Ammon's horn (tissue), 1 donor: Measurements from ENCODE around the gene ARL2.

Source experiments
- DNase-seq: peaks from one replicate; pipeline ENCODE4 v3.0.0-alpha.2; 2016; ENCODE audit warnings: low spot score

The ARL2 gene

GRCh38 chr11:65047581-65048422, 33.8 kb downstream of the ARL2 start:
- no peak for DNase-seq

- DNase-seq = no peak
These were observed 37.5 kb downstream of the ARL2 start for GRCh38 chr11:65051398-65051858.

- DNase-seq = no peak
These were observed 40.0 kb downstream of the ARL2 start for GRCh38 chr11:65053827-65054508.

- DNase-seq = no peak
These were observed 41.6 kb downstream of the ARL2 start for GRCh38 chr11:65055538-65055937.

GRCh38 chr11:65056999-65057398, 43.0 kb downstream of the ARL2 start:
- no peak for DNase-seq

GRCh38 chr11:65057526-65057925, 43.6 kb downstream of the ARL2 start:
- no peak for DNase-seq

GRCh38 chr11:65058012-65058411, 44.1 kb downstream of the ARL2 start:
- DNase-seq = no peak

- DNase-seq = no peak
These were observed 44.6 kb downstream of the ARL2 start, which contains the start of gene NAALADL1 for GRCh38 chr11:65058419-65059054. Gene NAALADL1 (minus strand): TSS chr11:65058553. CDS start chr11:65058521, 32 bp downstream.

GRCh38 chr11:65059523-65059922, 45.6 kb downstream of the ARL2 start:
- DNase-seq = no peak

GRCh38 chr11:65059959-65060824, 46.2 kb downstream of the ARL2 start:
- DNase-seq = no peak

- no peak for DNase-seq
These were observed 47.0 kb downstream of the ARL2 start for GRCh38 chr11:65060913-65061408.

GRCh38 chr11:65063532-65063931, 49.6 kb downstream of the ARL2 start:
- DNase-seq = no peak

- DNase-seq = no peak
These were observed 50.9 kb downstream of the ARL2 start for GRCh38 chr11:65064847-65065240.

- DNase-seq = no peak
These were observed 51.9 kb downstream of the ARL2 start for GRCh38 chr11:65065851-65066250.

GRCh38 chr11:65066315-65066714, 52.4 kb downstream of the ARL2 start:
- no peak for DNase-seq

- DNase-seq = no peak
These were observed 52.9 kb downstream of the ARL2 start for GRCh38 chr11:65066805-65067291.

GRCh38 chr11:65067446-65067845, 53.5 kb downstream of the ARL2 start:
- no peak for DNase-seq

GRCh38 chr11:65069217-65069616, 55.3 kb downstream of the ARL2 start:
- no peak for DNase-seq
